CD4-positive, alpha-beta T cell (primary cell): ENCODE measurements around the gene MPRIP. TPM values are rescaled to one million over a fixed set of nuclear protein-coding genes. Genes with fewer than 3 reads are reported as not detected.

ENCODE experiments used
- ATAC-seq: fragments of 200-7000 bp; cut with Tn5 transposase; one replicate; pipeline ENCODE4 v1.10.0; 2022; ENCODE audit warnings: mild to moderate bottlenecking; ENCODE audit not compliant: poor library complexity
- CTCF ChIA-PET: fragments of 350-600 bp; sonication (Branson Sonifier 250); formaldehyde crosslinking; loops from one replicate; lab custom pipeline; 2021; ENCODE audit warnings: antibody characterized with exemption, inconsistent platforms; lab: Charles Lee
- POLR2A ChIA-PET: fragments of 350-600 bp; sonication (Branson Sonifier 250); formaldehyde crosslinking; loops from one replicate; lab custom pipeline; 2021; ENCODE audit warnings: antibody characterized with exemption, inconsistent platforms; lab: Charles Lee
- DNase-seq, 14 experiments: peaks; one replicate each; pipeline ENCODE4 v3.0.0-alpha.2; 2013 to 2020; ENCODE audit warnings: mixed read lengths in 2 of 14
- H3K27ac ChIP-seq, 2 donors: one replicate each; pipeline versions ENCODE4 v1.5.1 to v1.7.0; 2013; ENCODE audit warnings: low read length in 2 of 2, low read depth in 1 of 2, mild to moderate bottlenecking in 1 of 2
- H3K27me3 ChIP-seq, 2 experiments: 1 replicate in 1 of 2; 2 replicates in 1 of 2; pipeline versions ENCODE4 v1.6.1 to v1.7.0; 2013; ENCODE audit warnings: low read length in 2 of 2, control low read depth in 1 of 2, mild to moderate bottlenecking in 1 of 2, moderate library complexity in 1 of 2; ENCODE audit not compliant: insufficient read depth in 2 of 2, control insufficient read depth in 1 of 2
- H3K36me3 ChIP-seq: one replicate; pipeline ENCODE4 v1.6.1; 2013; ENCODE audit warnings: low read length, control low read depth; ENCODE audit not compliant: insufficient read depth
- H3K4me1 ChIP-seq: one replicate; pipeline ENCODE4 v1.6.1; 2013; ENCODE audit warnings: low read length, control low read depth; ENCODE audit not compliant: insufficient read depth
- H3K4me3 ChIP-seq: one replicate; pipeline ENCODE4 v1.5.1; 2013; ENCODE audit warnings: mild to moderate bottlenecking, low read length, moderate library complexity
- H3K9me3 ChIP-seq, 2 experiments: 1 replicate in 1 of 2; 2 replicates in 1 of 2; pipeline versions ENCODE4 v1.6.1 to v1.7.0; 2013; ENCODE audit warnings: low read length in 2 of 2, mild to moderate bottlenecking in 2 of 2, control low read depth in 1 of 2, moderate library complexity in 1 of 2; ENCODE audit not compliant: control insufficient read depth in 1 of 2, insufficient read depth in 1 of 2
- H3K27ac Mint-ChIP-seq: one replicate; pipeline ENCODE4 v1.8.0; 2020; ENCODE audit warnings: mixed read lengths
- H3K27me3 Mint-ChIP-seq: one replicate; pipeline ENCODE4 v1.8.0; 2021; ENCODE audit warnings: mixed read lengths
- H3K36me3 Mint-ChIP-seq: one replicate; pipeline ENCODE4 v1.8.0; 2021; ENCODE audit warnings: low read depth, mixed read lengths
- H3K4me1 Mint-ChIP-seq: one replicate; pipeline ENCODE4 v1.8.0; 2021; ENCODE audit warnings: low read depth, mixed read lengths
- H3K4me3 Mint-ChIP-seq: one replicate; pipeline ENCODE4 v1.8.0; 2020; ENCODE audit warnings: mild to moderate bottlenecking, mixed read lengths
- H3K9me3 Mint-ChIP-seq: one replicate; pipeline ENCODE4 v1.8.0; 2020; ENCODE audit warnings: mixed read lengths
- CTCF ChIP-seq: fragments of 200-600 bp; IDR thresholded peaks from one replicate; pipeline ENCODE4 v1.8.0; 2022; ENCODE audit warnings: antibody characterized with exemption, mild to moderate bottlenecking
- intact Hi-C, 2 experiments: fragments of 100-400 bp; cut with DNase I in 1 of 2; cut with micrococcal nuclease in 1 of 2; formaldehyde crosslinking; loops; one replicate each; pipeline versions ENCODE4 v1.15.1 to v1.9.0; 2023 to 2025; cut with DNase I, micrococcal nuclease
- total RNA-seq, 174 experiments: library from RNA in 2 of 174; stranded (reverse) in 2 of 174; gene quantifications; one replicate each; pipeline ENCODE4 v1.2.3 and lab custom pipeline; 2021 to 2026

MPRIP gene
- total RNA-seq, 2 experiments from 2014 or later = 176 to 188 TPM

GRCh38 chr17:17088086-17088485, 45.8 kb downstream of the MPRIP start:
- DNase-seq = no peak
- intact Hi-C loops = no loop called here
- no peak for TF ChIP-seq CTCF
- no peak overlapping the region for H3K4me3 ChIP-seq
- Mint-ChIP-seq H3K9me3 (no peaks in the 10 kb centered on the region), H3K4me3 (no peak overlapping the region), H3K4me1 (peaks cover 31% of the 10 kb centered on the region), H3K27ac (peak overlapping the region; percentile 33), H3K27me3 (no peaks in the 10 kb centered on the region), H3K36me3 (peaks cover 58% of the 10 kb centered on the region)
- peaks cover 29% of the 10 kb centered on the region for H3K4me1 ChIP-seq
- ATAC-seq = no peak
- no peaks in the 10 kb centered on the region for H3K9me3 ChIP-seq
- ChIA-PET POLR2A (no interaction called here), CTCF (no interaction called here)
- H3K36me3 ChIP-seq = peaks cover 44% of the 10 kb centered on the region
- H3K27me3 ChIP-seq = no peaks in the 10 kb centered on the region
- no peak overlapping the region for H3K27ac ChIP-seq

- Mint-ChIP-seq H3K27me3 (no peaks in the 10 kb centered on the region), H3K36me3 (peaks cover 55% of the 10 kb centered on the region), H3K4me3 (no peak overlapping the region), H3K27ac (no peak overlapping the region), H3K4me1 (peaks cover 31% of the 10 kb centered on the region), H3K9me3 (no peaks in the 10 kb centered on the region)
- peaks cover 32% of the 10 kb centered on the region for H3K4me1 ChIP-seq
- H3K36me3 ChIP-seq = peaks cover 39% of the 10 kb centered on the region
- intact Hi-C loops = no loop called here
- ChIA-PET POLR2A (no interaction called here), CTCF (no interaction called here)
- ATAC-seq (no peak), DNase-seq (no peak)
- peak overlapping the region in 1 of 2 donors; percentile 6 for H3K27ac ChIP-seq
- no peak overlapping the region for H3K4me3 ChIP-seq
- no peaks in the 10 kb centered on the region for H3K9me3 ChIP-seq
- H3K27me3 ChIP-seq = no peaks in the 10 kb centered on the region
- no peak for TF ChIP-seq CTCF
These were observed 46.6 kb downstream of the MPRIP start for GRCh38 chr17:17088541-17089525.

- peaks cover 32% of the 10 kb centered on the region for H3K36me3 ChIP-seq
- H3K27me3 Mint-ChIP-seq = no peaks in the 10 kb centered on the region
- POLR2A ChIA-PET = no interaction called here
- CTCF ChIA-PET = no interaction called here
- H3K4me3 ChIP-seq = no peak overlapping the region
- DNase-seq (no peak), ATAC-seq (no peak)
- H3K27ac Mint-ChIP-seq = no peak overlapping the region
- no peaks in the 10 kb centered on the region for H3K9me3 Mint-ChIP-seq
- intact Hi-C loops = no loop called here
- peaks cover 51% of the 10 kb centered on the region for H3K36me3 Mint-ChIP-seq
- no peaks in the 10 kb centered on the region for H3K9me3 ChIP-seq
- peaks cover 35% of the 10 kb centered on the region for H3K4me1 ChIP-seq
- no peak for TF ChIP-seq CTCF
- H3K27ac ChIP-seq = no peak overlapping the region
- peaks cover 40% of the 10 kb centered on the region for H3K4me1 Mint-ChIP-seq
- no peaks in the 10 kb centered on the region for H3K27me3 ChIP-seq
- H3K4me3 Mint-ChIP-seq = no peak overlapping the region
These were observed 47.8 kb downstream of the MPRIP start for GRCh38 chr17:17089796-17090641.
